Germinal center (tissue), 1 donor: ENCODE data around the gene AMD1.
"Not testable (repeated sequence)": the region's sequence is repeated elsewhere in the genome, so short reads cannot be mapped to it uniquely, and the experiment has no call there.

Source experiments
- DNase-seq: peaks from one replicate; pipeline ENCODE4 v3.0.0; 2012; ENCODE audit warnings: mixed read lengths, low spot score

AMD1 gene

DNA sequence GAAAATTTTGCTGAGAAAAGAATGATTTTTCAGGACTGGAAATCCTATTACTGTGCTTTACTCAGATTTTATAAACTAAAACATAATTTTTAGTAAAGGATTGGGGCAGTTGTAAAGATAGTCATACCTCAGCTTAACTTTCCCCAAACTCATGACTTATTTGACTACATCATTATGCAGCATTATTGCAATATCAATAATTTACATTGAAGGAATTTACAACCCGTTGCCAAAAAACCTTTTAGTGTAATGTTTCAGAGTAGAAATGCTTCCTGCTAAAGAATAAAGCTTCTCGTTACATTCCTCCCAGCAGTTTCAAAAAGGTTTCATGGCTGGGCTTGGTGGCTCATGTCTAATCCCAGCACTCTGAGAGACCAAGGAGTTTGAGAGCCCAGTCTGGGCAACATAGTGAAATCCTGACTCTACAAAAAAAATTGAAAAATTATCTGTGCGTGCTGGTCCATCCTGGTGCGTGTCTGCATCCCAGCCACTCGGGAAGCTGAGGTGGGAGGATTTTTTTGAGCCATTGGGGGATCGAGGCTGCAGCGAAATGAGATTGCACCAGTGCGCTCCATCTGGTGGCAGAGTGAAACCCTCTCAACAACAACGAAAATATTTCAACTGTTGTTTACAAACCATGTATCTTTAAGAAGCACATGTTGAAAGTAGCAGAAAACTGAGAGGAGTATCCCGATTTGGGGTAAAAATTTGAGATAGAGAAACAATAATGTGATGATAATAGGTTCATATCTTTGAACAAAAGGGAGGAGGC, 4.4 kb downstream of the AMD1 start:
- peak; percentile 46 for DNase-seq

DNA sequence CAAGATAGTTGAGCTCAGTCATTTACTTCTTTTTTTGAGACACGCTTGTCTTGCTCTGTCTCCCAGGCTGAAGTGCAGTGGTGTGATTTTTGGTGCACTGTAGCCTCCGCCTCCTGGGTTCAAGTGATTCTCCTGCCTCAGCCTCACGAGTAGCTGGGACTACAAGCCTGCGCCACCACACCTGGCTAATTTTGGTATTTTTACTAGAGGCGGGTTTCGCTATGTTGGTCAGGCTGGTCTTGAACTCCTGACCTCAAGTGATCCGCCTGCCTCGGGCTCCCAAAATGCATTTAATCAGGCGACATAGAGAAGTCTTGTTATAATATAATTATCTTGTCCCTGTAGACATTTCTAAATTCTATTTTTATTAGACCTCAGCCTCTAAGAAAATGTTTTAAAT, 6.1 kb downstream of the AMD1 start:
- DNase-seq, result no peak

DNA sequence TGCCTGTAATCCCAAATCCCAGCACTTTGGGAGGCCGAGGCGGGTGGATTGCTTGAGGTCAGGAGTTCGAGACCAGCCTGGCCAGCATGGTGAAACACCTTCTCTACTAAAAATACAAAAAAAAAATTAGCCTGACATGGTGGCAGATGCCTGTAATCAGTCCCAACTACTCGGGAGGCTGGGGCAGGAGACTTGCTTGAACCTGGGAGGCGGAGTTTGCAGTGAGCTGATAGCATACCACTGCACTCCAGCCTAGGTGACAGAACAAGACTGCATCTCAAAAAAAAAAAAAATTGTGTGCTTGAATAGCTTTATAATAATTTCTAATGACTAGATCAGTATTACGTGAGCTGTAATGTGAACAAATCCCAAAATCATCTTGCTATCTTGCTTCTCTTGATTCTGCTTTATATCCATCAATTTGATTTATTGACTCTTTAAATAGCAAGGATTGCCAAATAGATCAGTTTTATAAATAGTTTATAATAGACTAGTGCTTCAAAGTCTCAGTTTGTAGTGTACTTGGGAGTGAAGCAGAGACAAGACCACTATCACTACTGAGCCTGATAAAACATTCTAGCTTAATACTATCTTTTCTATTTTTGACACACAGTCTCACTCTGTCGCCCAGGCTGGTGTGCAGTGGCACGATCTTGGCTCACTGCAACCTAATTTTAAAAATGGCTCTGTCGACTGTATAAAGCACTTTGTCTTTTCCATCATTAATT, 7.1 kb downstream of the AMD1 start:
- no peak for DNase-seq

DNA sequence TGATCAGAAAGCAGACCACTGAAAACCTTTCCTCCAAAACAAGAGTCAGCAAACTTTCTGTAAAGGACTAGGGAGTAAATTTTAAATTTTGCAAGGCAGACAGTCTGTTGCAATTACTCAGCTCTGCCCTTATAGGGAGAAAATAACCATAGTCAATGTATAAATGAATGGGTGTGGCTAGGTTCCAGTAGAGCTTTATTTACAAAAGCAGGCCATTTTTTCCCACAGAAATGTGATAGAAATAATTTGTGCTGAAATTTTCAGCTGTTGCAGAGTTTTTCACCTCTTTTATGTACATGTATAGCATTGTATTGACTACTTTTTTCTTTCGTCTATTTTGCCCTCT, 7.7 kb downstream of the AMD1 start:
- no peak for DNase-seq

DNA sequence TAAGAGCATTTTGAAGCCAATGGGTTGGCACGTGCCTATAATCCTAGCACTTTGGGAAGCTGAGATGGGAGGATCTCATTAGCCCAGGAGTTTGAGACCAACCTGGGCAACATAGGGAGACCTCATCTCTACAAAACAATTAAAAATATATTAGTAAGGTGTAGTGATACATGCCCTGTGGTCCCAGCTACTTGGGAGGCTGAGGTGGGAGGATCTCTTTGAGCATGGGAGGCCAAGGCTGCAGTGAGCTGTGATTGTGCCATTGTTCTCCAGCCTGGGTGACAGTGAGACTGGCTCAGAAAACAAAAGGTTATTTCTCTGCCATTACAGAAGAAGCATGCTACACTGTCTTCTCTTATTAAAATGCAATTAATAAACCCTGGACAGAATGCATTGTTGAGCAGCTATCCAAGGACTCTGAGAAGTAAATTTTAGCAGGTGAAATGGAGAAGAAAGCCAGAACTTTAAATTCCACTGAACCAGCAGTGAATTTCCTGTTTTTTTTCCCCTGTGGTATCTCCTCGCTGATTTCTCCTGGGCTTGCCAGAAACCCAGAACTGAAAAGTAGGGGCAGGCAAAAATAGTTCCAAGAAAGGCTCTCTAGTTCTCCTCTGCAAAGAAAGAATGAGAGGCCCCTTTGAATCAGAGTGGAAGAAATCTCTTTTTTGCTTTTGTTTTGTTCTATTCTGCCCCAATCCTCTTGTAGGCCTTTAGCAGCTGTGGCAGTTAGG, 8.4 kb downstream of the AMD1 start:
- DNase-seq, result no peak

DNA sequence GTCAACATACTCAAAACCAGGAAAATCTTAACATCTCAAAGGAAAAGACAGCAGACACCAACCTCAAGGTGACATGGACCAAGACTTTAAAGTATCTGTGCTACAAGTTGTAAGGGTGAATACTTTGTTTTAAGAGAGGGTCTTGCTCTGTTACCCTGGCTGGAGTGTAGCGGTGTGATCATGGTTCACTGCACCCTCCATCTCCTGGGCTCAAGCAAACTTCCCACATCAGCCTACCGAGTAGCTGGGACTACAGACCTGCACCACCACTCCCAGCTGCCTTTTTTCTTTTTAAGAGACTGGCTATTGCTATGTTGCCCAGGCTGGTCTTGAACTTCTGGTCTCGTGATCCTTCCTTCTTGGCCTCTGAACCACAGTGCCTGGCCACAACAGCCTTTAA, 9.7 kb downstream of the AMD1 start:
- no peak for DNase-seq

DNA sequence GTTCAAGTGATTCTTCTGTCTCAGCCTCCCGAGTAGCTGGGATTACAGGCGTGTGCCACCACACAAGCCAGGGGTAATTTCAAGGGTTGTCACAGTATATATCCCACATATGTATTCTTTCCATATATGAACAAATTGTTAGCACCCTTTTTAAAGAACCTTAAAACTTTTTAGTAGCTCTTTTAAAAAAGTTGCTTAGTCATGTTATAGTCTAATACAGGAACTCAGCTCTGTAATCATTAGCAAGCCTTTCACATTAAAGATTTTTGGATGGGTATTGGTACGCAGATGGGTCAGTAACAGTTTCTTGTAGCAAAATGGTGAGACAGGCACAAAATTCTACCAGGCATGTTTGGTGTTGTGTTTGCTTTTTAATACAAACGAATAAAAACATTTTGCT, 10.9 kb downstream of the AMD1 start:
- DNase-seq, result no peak

DNA sequence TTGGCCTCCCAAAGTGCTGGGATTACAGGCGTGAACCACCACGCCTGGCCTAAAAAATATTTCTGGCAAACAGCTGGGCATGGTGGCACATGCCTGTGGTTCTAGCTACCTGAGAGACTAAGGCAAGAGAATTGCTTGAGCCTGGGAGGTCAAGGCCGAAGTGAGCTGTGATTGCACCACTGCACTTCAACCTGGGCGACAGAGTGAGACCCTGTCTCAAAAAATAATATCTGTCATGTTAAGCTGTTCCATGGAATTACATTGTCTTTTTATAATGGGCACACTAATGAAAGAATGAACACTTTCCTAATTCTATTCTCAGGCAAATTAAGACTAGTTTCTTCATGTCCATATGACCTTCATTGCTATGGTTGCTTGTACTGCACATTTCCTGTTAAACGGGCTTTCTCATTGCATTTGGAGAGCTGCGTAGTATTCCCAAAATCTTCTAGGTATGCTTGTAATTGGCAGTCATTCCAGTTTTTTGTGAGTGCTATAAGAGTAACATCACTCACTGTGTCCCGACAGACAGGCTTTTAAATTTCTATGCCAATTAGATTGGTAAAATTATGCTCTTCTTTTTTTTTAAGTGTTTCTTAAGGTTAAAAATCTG, 12.1 kb downstream of the AMD1 start:
- no peak for DNase-seq

DNA sequence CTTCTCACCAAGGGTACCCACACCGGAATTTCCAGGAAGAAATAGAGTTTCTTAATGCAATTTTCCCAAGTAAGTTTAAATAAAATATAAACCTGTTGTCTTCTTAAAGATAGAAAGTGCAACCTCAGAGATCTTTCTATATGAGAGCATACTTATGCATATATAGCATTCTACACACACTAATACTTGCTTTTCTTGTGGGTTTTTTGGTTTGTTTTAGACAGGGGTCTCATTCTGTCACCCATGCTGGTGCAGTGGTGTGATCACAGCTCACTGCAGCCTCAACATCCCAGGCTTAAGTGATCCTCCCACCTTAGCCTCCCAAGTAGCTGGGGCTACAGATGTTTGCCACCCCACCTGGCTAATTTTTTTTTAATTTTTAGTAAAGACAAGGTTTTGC, 15.7 kb downstream of the AMD1 start:
- no peak for DNase-seq

DNA sequence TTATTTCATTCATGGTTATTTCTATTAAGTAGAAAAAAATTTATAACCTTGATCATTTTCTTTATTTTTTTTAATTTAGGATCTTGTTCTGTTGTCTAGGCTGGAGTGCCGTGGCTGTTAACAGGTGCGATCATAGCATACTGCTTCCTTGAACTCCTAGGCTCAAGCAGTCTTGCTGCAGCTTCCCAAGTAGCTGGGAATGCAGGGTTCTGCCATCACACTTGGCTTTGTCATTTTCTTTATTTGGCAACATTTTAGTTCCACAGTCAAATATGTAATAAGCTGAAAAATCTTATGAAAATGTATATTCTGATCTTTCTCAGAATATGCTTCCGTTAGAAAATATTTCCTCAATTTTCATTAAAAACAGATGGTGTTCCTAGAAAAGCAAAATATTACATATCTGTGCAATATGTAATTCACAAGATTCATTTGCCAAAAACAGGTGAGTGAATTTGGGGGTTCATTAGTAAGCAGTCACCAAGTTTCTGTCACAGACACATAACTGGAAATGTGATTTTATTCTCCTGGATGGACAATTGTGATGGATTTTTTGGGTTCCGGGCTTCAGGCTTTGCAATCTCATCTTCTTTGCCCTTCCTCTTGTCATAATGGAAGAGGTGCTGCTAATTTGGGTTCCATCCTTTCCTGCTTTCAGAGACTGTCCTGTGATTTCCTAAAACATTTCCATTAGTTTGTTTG, 21.5 kb downstream of the AMD1 start:
- no peak for DNase-seq

DNA sequence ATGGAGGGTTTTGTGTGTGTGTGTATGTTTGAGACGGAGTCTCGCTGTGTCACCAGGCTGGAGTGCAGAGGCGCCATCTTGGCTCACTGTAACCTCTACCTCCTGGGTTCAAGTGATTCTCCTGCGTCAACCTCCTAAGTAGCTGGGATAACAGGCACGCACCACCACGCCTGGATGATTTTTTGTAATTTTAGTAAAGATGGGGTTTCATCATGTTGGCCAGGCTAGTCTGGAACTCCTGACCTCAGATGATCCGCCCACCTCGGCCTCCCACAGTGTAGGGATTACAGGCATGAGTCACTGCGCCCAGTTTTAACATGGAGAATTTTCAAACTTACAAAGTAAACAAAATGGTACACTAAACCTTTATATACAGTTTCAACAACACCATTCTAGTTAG, 22.8 kb downstream of the AMD1 start:
- no peak for DNase-seq

DNA sequence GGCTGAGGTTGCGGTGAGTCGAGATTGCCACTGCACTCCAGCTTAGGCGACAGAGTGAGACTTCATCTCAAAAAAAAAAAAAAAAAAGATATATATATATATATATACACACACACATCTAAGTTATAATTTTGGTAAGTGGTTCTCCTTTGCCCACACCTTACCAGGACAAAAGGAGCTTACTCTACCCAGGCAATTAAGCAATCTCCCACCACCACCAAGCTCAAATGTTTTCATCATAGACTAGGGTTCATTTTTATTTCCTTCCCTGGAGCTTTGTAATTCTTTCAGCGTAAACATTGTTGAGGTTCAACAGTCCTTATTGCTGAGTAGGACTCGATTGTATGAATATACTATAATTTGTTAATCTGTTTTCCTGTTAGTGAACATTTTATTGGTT, 23.5 kb downstream of the AMD1 start:
- DNase-seq, result no peak

DNA sequence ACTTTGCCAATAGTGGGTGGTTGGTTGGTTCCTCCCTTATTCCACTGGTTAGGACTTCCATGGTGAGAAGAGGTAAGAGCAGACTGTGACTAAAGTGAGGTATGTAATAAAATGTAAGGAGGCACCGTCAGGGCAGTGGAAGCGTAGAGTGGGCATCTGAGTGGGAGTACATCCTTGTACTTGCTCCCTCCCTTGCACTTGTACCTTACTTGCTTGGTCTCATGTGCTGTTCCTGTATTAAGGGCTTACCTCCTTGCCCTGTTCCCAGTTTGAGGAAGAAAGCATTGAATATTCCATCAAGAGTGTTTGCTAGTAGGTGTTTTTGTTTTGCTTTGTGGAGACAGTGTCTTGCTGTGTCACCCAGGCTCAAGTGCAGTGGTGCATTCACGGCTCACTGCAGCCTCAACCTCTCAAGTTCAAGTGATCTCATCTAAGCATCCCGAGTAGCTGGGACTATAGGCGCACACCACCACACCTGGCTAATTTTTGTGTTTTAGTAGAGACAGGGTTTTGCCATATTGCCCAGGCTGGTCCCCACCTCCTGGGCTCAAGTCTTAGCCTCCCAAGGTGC, 25.5 kb downstream of the AMD1 start:
- DNase-seq, result no peak

DNA sequence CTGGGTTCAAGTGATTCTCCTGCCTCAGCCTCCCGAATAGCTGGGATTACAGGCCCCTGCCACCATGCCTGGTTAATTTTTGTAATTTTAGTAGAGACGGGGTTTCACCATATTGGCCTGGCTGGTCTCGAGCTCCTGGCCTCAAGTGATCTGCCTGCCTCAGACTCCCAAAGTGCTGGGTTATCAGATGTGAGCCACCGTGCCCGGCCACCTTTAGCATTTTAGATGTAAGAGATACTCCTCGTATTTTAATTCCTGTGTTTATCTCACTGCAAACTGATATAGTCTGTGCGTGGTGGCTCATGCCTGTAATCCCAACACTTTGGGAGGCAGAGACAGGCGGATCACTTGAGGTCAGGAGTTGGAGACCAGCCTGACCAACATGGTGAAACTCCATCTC, 27.0 kb downstream of the AMD1 start:
- not testable (repeated sequence) for DNase-seq

DNA sequence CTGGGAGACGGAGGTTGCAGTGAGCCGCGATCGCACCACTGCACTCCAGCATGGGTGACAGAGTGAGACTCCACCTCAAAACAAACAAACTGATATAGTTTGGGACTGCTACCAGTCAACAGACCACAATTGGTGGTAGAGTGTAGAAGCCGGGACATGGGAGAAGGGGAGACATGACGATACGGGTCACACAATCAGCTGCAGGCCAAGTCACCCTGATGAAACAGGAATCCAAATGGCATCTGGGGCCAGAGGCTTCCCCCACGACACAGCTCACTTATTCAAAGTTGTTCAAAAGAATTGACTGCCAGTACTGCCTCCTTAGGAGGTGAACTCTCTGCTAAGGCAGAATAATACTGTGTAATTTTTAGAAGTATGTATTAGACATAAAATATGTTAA, 27.5 kb downstream of the AMD1 start:
- DNase-seq, result no peak

DNA sequence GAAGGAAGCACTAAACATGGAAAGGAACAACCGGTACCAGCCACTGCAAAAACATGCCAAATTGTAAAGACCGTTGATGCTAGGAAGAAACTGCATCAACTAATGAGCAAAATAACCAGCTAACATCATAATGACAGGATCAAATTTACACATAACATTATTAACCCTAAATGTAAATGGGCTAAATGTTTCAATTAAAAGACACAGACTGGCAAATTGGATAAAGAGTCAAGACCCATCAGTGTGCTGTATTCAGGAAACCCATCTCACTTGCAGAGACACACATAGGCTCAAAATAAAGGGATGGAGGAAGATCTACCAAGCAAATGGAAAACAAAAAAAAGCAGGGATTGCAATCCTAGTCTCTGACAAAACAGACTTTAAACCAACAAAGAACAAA, 31.7 kb downstream of the AMD1 start:
- DNase-seq, result not testable (repeated sequence)

DNA sequence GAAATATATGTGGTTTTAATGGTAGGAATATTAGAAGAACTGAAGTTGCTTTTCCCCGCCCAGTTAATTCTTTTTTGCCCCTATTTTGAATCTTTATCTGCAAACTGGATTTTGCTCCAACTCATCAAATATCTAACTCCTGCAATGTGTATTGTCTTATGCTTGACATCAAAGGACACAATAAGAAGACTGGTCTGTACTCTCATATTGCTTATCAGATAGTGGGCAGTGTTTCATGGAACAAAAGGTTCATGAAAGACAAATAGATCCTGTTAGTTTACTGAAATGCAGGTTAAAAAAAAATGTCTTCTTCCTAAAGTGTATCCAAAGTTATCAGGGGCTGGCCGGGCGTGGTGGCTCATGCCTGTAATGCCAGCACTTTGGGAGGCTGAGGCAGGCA, 56.2 kb downstream of the AMD1 start:
- DNase-seq, result no peak

DNA sequence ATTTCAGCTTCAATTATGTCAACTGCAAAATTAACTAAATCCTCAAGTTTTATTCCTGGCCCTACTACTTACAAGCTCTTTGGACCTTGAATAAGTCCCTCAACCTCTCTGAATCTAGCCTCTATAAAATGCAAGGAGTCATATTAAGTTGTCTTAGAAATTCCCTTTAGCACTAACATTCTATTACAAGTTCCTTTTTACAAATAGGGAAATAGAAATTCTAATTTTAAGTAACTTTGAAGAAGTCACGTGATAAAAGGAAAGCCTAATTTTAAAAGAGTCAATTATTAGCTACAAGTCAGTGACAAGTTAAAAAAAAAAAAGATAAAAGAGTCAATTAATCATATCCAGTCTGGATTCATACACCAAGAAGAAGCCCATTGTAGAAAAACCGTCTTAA, 59.3 kb downstream of the AMD1 start:
- DNase-seq, result no peak

DNA sequence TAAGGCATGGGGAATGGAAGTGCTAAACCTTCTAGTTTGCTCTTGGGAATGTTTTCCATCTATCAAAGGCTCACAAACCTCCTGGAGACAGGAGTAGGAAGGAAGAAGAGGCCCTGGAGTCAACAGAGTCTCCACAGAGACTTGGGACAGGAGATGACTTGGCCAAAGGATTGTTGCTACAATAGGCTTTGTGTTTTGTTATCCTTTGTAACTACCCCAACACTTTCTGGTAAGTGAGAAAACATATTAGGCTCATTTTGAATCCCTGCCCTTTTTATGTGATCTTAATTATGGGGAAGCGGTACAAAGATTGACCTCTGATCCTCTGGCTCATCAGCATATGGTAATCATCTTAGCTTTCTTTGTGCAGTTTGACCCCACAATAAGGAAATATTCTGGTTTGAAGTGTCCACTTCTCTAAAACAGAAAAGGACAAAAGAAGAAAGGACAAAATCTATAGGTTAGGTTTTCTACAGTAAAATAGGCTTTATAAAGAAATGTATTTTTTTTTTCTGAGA, 59.9 kb downstream of the AMD1 start:
- no peak for DNase-seq

DNA sequence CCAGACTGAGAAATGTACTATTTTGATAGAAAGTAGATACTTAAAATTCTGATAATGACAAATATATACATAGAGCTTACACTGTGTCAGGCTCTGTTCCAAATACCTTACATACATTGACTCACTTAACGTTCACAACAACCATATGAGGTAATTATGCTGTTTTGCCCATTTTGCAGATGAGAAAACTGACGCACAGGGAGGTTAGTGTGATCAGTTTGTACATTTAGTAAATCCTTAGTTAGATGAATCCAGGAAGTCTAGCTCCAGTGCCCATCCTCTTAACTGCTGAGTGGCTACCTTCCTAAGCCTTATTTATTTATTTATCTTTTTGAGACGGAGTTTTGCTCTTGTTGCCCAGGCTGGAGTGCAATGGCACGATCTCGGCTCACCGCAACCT, 60.6 kb downstream of the AMD1 start:
- no peak for DNase-seq

DNA sequence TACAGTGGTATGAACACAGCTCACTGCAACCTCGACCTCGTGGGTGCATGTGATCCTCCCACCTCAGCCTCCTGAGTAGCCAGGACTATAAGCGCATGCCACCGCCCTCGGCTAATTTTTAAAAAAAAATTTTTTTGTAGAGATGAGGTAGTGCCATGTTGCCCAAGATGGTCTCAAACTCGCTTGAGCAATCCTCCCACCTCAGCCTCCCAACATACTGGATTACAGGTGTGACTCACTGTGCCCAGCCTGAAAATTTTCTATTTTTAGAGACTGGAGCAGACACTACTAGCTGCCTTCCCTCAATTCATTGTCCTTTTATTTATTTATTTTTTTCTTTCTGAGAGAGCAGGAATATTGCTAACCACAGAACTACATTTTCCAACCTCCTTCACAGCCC, 63.6 kb downstream of the AMD1 start:
- DNase-seq, result no peak
